ENCODE results near the gene TRIM38.

- TF ChIP-seq, protein P1, sequence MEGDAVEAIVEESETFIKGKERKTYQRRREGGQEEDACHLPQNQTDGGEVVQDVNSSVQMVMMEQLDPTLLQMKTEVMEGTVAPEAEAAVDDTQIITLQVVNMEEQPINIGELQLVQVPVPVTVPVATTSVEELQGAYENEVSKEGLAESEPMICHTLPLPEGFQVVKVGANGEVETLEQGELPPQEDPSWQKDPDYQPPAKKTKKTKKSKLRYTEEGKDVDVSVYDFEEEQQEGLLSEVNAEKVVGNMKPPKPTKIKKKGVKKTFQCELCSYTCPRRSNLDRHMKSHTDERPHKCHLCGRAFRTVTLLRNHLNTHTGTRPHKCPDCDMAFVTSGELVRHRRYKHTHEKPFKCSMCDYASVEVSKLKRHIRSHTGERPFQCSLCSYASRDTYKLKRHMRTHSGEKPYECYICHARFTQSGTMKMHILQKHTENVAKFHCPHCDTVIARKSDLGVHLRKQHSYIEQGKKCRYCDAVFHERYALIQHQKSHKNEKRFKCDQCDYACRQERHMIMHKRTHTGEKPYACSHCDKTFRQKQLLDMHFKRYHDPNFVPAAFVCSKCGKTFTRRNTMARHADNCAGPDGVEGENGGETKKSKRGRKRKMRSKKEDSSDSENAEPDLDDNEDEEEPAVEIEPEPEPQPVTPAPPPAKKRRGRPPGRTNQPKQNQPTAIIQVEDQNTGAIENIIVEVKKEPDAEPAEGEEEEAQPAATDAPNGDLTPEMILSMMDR (IDR thresholded peaks at IDR 0.05), result peak in 1 of 7 experiments; percentile 4
- no peak for TF ChIP-seq POLR2A (IDR thresholded peaks at IDR 0.05)
These were observed 918 bp upstream of the TRIM38 start for GRCh38 chr6:25961619-25962148.

All from body of pancreas (tissue), 4 donors.